ENCODE data around the gene OXTR.
"Not testable (repeated sequence)": the region's sequence is repeated elsewhere in the genome, so short reads cannot be mapped to it uniquely, and the experiment has no call there.

OXTR gene

DNA sequence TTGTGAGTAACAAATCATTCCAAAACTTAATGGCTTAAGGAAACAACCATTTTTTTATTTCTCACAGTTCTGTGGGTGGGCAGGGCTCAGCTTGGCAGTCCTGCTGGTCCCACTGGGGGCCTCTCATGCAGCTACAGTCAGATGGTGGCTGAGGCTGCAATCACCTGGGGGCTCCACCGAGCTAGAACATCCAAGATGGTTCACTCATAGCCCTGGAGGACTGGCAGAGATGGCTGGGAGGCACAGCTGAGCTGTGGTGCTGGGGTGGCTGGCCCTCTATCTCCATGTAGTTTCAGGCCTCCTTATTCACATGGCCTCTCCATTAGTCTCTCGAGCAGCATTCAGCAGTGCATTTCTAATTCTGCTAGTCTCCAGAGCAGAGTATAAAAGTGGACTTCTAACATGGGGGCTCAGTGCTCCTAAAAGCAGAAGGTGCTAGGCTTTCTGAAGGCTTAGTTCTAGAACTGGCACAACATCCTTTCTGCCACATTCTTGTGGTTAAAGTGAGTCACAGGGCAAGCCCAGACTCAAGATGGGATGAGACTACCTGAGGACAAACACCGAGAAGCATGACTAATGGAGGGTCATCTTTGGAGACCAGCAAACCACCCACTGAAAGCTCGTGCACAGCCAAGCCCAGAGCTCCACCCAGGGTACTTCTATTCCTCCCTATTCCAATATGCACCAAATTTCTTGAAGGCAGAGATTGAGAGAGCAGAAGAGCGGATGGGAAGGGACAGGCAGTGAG is 29.5 kb downstream of the OXTR start:
- peak; percentile 12 for DNase-seq

DNA sequence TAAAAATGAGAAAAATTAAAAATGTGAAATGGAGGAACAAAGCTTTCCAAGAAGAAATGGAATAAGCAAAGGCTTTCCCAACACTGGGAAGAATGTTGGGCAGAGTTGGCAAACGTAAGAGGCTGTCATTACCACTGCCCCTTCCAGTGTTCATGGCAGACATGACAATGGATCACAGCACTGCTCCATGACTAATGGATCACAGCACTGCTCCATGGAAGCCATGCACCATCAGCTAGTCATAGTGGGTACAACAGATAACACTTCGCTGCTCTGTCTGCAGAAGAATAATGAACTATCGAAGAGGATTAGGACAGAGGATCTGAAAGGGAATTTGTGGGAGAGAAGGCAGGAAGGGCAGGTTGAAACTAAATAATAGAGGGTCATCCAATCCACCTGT is 30.8 kb downstream of the OXTR start:
- DNase-seq, result no peak

DNA sequence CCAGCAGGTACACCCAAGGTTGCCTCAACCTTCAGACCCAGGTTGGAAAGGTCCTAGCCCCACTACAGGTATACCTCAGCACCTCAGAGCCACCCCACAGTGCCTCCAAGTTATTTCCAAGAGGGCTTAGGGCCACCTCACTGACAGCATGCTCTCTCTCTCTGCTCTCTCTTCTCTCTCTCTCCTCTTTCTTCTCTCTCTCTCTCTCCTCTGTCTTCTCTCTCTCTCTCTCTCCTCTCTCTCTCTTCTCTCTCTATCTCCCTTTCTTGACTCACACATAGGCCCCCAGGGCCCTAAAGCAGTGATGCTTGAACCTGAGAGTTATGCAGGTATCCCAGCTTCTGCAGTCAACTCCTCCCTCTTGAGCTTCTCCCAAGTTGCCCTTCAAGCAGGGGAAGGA is 31.6 kb downstream of the OXTR start:
- no peak for DNase-seq

DNA sequence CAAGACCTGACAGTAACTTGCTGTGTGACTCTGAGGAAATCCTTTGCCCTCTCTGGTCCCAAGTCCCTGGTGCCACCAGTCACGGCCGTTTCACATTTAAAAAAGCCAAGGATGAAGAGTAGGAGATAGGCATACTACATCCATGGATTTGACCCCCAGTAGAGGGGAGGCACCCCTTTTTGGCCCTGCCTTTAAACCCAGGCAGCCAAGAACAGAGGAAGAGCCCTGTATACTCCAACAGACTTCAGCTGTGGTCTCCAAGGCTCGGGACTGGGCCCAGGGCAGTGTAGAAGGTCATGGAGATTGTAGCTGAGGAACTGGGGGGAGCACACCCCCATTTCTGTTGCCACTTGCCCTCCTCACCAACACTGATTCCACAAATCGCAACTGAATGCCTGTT is 32.1 kb downstream of the OXTR start:
- DNase-seq, result no peak

DNA sequence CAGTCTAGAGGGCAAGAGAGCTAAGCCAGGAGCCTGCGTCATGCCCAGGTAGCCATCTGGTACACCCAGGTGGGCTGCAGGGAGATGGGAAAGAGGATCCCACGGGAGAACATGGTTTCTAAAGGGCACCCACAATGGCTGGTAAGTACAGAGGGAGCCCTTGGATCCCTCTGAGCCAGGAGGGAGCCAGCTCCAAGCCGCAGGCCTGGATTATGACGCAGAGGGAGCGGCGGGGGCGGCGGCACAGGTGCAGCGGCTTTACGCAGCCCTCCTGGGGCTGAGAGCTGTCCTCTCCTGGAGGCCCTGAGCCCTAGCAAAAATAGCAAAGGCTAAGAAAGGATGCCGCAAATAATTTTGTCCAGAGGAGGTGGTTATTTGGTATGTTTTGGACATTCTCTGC is 33.0 kb downstream of the OXTR start:
- DNase-seq, result no peak

DNA sequence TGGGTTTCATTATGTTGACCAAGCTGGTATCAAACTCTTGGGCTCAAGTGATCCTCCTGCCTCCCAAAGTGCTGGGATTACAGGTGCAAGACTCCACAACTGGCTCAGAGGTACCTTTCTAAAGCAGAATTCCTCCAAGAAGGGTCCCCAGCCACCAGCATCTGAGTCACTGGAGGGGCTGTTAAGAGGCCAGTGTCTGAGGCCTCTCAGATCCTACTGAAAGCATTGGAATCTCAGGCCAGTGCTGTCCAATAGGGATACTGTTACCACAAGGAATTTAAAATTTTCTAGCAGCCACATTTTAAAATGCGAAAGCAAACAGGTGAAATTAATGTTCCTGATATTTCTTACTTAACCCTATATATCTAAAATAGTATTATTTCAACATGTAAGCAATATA is 34.5 kb downstream of the OXTR start:
- DNase-seq, result no peak

DNA sequence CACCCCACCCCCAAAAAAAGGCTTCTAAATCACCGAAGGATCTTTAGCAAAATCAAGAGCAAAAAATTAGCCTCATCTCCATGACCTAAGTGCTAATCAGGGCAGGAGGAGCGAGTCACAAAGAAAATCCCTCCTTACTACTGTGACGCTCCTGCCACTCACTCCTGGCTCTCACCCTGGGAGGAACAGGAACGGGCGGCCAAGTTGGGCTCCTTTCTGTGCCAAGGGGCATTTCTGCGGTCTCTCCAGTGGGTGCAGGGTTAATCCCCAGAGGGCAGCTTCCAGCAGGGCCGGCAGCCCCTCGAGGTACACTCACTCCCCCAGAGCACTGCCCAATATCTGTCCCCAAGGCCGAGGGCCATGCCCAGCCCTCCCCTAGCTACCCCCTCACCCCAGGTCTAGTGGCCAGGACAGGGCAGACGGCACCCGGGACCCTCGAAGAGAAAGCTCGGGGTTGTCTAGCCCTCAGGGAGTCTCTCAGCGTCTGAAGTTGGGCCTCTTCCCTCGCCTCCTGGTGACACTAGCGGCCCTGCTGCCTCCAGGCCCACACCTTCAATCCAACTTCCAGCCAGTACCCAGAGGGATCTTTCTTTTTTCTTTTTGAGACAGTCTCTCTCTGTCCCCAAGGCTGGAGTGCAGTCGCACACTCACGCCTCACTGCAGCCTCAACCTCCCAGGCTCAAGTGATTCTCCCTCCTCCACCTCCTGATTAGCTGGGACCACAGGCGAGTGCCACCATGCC is 35.1 kb downstream of the OXTR start:
- DNase-seq, result no peak

DNA sequence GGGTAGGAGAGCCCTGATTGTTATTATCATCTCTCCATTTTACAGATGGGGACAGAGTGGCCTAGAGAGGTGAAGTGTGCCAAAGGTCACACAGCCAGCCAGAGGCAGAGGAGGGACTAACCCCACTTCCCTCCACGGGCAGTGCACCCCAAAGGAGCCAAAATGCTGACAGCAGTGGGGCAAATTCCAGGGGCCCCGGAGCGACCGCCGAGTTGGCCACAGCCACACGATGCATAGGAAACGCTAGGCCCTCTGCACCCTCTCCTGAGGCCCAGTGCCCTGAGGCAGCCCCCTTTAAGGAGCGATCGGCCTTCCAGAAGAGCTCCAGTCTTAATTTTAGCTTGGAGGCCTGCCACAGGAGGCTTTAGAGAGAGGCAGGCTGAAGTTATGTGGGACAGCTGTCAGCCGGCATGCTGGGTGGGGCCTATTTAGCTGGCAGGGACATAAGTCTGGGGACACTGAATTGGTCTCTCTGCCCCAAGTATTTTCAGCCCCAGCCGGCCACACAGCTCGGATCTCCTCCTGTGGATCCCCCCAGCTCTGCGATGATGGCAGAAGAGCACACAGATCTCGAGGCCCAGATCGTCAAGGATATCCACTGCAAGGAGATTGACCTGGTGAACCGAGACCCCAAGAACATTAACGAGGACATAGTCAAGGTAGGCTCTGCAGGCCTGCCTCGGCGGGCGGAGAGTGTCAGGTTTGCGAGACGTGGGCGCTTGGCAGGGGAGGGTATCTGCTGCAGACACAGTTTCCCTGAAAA is 35.9 kb downstream of the OXTR start, which contains the start of gene CAV3:
Gene CAV3 (plus strand): TSS at position 471 of the 763 bp plus-strand sequence. CDS start 75 bp downstream, at position 546.
- no peak for DNase-seq

DNA sequence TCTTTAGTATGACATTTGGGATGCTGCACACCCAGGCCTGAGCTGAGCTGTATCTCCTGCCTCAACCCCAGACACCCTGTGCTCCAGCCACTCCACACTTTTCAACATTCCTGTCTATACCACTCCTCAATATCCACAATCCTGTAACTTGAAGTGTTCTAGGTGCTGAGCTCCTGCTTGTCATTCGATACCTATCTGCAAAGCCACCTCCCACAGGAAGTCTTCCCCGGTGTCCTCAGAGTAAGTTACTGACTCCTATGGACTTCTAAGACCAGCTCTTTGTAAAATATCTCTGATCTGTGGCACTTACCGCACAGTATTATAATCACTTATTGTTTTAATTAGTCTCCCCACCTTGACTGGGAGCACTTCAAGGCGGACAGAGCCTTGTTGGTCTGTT is 37.0 kb downstream of the OXTR start:
- DNase-seq, result no peak

DNA sequence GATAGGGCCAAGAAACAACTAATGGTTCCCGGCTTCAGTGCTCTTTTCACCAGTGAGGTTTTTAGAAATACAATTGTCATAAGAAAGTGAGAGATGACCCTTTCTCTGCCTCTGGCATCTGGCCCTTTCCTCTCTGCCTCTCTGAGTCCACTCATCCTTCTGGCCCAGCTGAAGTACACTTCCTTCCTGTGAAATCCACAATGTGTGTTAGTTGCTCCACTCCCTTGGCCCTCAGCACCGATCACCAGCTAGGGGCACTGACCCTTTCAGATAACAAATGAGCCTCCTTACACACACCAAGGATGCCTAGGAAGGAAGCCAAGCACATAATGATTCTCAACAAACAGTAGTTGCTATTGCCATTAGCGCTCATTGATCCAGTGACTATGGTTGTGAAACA is 38.8 kb downstream of the OXTR start:
- no peak for DNase-seq

DNA sequence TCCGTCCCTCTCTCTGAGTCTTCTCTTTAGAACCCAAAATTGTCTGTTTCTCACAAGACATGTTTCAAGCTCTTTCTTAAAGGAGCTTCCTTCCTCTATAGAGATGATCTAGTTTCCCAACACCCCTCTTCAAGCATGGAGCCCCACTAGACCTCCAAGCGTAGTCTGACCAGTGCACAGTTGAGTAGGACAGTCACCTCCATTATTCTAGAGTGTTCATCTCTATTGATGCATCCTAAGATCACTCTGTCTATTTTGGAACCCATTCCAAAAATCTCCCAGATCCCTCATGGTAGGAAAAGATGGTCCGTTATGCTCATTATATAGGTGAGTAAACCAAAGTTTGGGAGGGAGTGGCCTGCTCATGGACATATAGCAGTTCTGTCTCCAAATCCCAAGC is 39.9 kb downstream of the OXTR start:
- no peak for DNase-seq

DNA sequence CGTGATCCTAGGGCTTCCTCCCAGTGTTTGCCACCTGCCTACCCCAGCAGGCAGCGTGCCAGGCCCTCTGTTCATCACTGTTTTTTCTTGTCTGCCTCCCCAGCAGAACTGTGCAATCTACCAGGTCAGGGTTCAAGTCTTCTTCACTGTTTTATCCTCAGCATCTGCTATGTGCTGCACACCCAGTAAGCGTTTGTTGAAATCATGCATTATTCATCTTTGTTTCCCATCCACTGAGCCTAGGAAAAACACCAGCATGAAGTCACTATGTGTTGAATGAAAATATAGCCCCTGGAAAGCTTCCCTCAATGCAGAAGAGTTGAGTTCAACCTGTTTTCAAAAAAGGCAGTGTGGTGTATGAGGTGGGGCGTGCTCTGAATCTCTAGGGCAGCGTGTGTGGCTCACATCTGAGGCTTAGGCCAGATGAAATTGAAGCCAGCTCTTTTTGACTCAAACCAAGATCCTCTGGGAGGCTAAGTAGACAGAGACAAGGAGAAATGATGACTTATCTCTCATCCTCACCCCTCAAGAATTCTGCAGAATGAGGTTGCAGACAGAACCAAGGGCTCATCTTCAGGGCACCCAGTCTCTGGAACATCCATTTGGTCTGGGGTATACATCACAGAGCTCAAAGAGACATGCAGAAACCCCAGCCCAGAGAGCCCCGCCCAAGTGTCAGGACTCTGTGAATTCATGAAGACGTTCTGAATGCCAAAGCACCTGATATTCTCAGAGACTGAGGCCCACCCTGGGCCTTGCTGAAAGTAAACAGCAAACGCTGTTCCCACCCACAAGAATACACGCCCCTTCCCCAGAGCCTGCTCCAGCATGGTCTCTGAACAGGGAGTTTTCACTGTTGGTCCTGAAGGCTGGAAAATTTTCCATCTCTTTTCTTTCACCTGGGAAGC is 41.6 kb downstream of the OXTR start:
- DNase-seq, result no peak

DNA sequence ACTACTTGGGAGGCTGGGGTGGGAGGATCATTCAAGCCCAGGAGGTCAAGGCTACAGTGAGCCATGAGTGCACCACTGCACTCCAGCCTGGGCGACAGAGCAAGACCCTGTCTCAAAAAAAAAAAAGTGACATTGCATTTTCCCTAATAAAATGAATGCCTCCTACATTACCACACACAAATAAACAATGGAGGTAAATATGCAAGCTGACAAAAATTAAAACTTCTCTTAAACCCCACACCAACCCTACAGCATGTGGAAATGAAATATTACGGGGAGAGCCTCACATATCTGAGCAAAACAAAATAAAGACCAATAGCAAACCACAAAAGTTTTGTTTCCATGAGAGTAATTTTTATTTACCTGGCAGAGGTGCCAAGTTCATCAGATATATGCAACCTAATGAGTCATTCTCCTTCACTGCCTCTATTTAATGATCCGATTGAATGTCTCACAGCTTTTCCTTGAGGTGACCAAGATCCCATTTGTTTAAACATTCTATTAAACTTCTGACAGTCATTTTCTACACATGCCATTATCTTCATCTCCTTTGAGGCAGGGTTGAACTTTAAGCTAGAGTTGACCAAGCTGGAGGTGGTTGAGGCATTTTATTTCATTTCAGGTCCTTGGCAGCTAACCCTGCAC is 45.2 kb downstream of the OXTR start:
- no peak for DNase-seq

DNA sequence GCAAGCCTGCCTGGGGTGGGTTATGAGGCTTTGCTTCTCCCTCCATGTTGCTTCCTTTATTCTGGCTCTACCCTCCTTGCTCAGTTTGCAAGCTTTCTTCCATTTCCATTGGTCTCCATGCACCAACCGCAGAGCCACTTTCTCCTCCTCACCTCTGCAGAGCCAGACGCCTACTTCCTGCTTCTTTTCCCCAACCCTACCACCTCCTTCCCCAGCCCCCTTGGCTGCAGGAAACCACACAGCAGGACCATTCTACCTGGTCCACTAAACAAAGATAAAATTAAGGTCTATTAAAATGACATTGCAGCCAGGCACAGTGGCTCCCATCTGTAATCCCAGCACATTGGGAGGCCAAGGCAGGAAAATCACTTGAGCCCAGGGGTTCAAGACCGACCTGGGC is 45.8 kb downstream of the OXTR start:
- DNase-seq, result no peak

DNA sequence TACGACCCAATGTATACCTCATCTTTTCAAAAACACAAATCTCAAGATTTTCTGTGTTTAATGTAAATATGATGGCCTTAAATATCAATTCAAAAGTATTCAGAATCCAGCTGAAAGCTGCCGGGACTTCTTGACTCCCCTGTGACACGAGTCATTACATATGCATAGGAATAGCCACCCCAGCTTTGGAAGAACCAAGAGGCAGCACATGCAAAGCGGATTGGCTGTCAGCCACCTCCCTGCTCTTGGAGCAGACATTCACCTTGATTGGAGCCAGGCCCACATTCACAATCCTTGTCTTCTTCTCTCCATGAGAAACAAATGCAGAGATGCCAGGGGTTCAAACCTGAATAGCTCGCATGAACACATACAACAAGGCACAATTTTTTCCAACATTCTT is 46.6 kb downstream of the OXTR start:
- DNase-seq, result no peak

DNA sequence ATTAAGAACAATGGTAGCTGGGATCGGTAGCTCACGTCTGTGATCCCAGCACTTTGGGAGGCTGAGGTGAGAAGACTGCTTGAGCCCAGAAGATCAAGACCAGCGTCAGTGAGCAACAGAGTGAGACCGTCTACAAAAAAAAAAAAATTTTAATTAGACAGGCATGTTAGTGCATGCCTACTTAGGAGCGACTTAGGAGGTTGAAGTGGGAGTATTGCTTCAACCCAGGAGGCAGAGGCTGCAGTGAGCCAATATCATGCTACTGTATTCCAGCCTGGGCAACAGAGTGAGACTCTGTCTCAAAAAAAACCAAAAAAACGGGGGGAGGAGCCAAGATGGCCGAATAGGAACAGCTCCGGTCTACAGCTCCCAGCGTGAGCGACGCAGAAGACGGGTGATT is 53.7 kb downstream of the OXTR start:
- not testable (repeated sequence) for DNase-seq

DNA sequence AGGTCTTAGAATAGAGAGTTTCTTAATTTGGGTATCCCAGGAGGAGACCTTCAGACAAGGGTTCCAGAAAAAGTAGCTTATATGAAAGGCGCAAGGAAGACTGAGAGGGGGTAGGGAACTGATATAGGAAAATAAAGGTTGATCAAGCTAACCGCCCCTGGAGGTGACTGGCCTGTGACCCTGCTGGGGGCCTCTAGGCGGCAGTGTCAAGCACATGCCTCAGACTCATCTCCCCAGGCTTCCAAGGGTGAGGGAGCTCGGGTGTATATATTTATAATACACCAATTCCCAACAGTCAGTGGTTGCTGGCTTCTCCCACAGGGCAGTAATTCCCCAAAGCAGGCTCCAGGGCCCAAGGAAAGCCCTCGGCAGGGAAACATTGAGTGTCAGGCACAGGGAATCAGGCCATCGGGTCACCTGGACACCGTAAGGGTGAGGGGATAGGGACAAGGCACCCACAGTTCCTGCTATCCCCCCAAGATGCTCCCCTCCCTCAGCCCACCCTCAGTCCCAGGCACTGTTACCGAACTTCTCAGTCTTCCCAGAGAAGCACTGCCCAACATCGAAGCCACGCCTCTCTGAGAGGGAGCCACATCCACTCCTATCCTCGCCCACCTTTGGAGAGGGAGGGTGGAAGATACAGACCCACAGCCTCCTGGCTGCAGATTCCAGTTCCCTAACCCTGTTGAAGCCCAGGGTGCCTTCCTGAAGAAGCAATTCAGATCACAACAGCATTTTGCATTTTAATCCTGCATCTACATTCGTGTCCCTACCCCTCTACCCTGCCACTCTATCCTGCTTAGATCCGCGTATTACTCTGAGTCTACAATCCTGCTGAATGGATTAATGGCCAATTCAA is 55.3 kb downstream of the OXTR start:
- no peak for DNase-seq

DNA sequence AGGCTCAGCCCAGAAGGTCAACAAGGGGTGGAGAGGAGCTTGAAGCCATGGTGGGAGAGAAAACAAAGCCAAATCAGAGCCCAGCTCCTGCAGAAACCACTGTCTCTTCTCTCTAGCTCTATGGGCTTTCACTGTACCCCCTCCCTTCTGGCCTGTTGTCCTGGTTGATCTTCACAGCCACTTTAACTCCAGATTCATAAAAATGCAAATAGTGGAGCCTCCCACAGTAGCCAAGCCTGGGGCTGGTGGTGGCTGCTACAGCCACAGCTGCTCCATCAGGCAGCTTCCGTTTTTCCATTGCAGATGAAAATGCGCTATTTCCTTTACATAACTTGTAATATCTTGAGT is 56.5 kb downstream of the OXTR start:
- DNase-seq, result no peak

DNA sequence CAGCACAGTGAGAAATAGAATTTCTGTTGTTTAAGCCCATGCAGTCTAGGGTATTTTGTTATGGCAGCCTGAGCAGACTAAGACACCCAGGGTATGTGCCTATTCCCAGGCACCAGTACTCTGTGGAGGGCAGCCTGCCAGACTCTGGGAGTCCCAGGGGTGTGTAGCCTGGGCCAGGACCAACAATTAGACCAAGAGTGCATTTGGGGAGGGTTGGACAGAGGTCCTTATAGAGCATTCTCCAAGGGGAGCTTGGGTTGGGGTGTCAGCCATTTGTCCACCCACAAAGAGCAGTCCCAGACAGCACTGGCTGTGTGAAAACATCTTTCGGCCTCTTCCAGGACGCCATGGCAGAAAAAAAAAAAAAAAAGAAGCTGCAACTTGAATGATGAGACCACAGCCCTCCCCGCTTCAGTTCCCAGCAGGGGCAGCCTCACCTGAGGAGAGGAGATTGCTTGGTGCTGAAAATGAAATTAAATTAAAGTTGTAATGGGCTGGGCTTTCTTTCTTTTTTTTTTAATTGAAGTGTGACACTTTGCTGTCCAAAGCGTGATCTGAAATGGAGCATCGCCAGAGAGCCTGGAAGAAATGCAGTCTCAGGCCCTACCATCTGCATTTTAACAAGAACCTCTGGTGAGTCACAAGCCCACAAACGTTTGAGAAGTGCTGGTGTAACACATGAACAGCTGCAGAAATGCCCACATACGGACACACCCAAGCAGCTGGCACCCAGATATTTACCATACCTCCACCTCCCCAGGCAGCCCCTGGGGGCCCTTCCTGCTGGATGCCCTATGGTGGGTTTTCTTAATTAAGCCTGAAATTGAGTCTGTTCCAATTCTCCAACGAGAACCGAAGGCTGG is 57.1 kb downstream of the OXTR start:
- DNase-seq, result no peak

DNA sequence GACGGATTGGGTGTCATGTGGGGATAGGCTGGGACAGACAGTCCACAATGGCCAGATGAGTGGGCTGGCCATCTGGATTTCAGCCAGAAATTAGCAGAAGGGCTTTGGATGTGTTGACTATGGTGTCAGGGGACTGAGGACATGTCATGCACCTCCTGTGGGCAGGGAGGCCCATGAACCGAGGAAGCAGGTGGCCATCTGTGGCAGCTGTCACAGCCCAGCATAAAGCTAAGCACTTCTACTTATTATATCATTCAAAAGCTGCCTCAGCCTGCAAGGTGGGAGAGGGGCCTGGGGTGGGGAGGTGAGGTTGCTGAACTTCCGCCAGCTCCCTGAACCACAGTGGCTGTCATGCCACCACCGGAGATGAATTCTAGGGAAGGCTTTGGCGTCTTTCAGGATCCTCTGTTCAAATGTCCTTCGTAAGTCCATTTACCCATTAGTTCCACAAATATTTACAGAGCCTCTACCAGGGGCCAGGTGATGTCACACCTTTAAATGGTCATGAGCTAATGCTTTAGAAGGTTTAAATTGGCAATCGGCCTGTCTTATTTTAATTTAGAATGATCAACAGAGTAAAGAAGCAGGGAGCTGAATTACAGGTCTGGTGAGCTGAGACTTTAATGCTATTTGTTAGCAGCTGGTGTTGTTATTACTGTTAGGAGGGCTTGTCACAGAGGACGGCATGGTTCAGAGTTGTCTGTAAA is 59.5 kb downstream of the OXTR start:
- no peak for DNase-seq
